ENCODE measurements around the gene FAM83E. TPM values are rescaled to one million over a fixed set of nuclear protein-coding genes. Genes with fewer than 3 reads are reported as not detected.

Gene FAM83E
- total and polyA plus RNA-seq, 10 of the 15 experiments (the other 5 are each of a cell fraction or from before 2014, with no cell fraction given) = 0.14 to 2.5 (median 0.33) TPM; not detected in 4

DNA sequence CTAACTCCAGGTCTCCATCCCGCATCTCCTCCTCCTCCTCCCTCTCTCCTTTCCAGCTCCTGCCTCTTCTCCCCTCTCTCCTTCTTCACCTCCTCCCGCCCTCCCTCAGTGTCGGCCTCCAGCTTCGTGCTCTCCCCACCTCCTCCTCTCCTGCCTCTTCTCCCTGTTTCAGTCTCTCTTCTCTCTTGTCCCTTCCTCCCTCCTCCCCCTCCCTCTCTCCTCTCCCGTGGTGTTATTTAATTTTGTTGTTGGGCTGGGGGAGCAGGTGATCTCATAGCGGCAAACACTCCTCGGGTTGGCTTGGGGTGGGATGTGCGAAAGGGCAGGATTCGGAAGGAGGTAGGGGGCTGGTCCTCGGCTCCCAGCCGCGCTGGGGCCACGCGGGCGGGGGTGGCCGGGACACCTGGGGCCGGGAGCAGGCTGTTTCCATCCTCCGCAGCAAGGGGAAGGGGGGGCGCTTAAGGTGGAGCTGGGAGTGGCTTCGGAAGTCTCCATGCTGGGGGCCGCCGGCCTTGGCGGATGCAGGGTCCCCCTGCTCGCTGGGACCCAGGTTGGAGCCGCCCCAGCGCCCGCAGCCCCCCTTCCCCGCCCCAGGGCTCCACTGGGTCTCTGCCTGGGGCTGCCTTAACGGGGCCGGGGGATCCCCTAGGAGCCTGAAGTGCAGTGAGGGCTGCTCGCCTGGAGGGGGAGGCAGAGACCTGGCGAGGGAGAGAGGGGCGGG is 31.3 kb upstream of the FAM83E start, which contains the start of gene CA11 (continued):
- no peak; the same call in 1 of the 2 replicates for TF ChIP-seq MTA2 (IDR thresholded peaks at IDR 0.05; ENCODE audit: low read depth)
- no peak for TF ChIP-seq ZNF217 (IDR thresholded peaks at IDR 0.05)
- no peak for TF ChIP-seq ZBED1 (IDR thresholded peaks at IDR 0.05; ENCODE audit: borderline replicate concordance)
- TF ChIP-seq, protein P1, sequence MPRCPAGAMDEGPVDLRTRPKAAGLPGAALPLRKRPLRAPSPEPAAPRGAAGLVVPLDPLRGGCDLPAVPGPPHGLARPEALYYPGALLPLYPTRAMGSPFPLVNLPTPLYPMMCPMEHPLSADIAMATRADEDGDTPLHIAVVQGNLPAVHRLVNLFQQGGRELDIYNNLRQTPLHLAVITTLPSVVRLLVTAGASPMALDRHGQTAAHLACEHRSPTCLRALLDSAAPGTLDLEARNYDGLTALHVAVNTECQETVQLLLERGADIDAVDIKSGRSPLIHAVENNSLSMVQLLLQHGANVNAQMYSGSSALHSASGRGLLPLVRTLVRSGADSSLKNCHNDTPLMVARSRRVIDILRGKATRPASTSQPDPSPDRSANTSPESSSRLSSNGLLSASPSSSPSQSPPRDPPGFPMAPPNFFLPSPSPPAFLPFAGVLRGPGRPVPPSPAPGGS (IDR thresholded peaks at IDR 0.05; ENCODE audit: borderline replicate concordance, insufficient read depth, low read depth, low read length, poor library complexity, severe bottlenecking) = no peak
- no peak for TF ChIP-seq HDAC2 (IDR thresholded peaks at IDR 0.05)
- TF ChIP-seq MEF2B (IDR thresholded peaks at IDR 0.05; ENCODE audit: partially characterized antibody, poor library complexity, severe bottlenecking) = peak; percentile 46
- TF ChIP-seq, protein P2, sequence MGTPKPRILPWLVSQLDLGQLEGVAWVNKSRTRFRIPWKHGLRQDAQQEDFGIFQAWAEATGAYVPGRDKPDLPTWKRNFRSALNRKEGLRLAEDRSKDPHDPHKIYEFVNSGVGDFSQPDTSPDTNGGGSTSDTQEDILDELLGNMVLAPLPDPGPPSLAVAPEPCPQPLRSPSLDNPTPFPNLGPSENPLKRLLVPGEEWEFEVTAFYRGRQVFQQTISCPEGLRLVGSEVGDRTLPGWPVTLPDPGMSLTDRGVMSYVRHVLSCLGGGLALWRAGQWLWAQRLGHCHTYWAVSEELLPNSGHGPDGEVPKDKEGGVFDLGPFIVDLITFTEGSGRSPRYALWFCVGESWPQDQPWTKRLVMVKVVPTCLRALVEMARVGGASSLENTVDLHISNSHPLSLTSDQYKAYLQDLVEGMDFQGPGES (IDR thresholded peaks at IDR 0.05) = no peak
- peak; percentile 38; the same call in 1 of the 2 replicates for TF ChIP-seq LARP7 (IDR thresholded peaks at IDR 0.05)

DNA sequence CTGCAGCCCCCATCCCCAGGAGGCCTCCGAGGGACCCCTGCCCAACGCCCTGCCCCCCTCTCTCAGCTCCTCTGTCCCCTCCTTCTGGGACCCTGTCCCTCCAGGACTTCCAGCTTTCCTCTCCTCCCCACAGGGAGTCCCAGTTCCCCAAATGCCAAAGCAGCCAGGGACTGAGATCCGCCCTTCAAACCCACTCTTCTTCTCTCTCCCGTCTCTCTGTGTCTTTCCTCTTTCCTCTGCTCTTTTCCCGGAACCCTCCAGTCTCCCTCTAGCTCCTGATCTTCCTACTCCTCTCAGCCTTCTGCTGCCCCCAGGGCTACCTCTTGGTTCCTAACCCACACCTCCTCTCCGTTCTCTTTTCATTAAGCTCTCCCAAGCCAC is 30.7 kb upstream of the FAM83E start:
- intact Hi-C loops (cut with micrococcal nuclease; ENCODE audit: unreplicated experiment) (loop anchor here (5.0 kb wide), 1 partner anchor 192 kb away; the partner anchor contains the start of gene HSD17B14), in situ Hi-C loops (cut with MboI) (loop anchor here (5.0 to 25.0 kb wide), 2 partner anchors 192 to 1242 kb away; partner anchors contain the start of genes AKT1S1, HSD17B14, IL4I1 and TBC1D17)
- POLR2A ChIA-PET = interaction anchor here (0.6 to 2.0 kb wide), 11 partner anchors 9 to 325 kb away, joined by 3 to 15 read pairs (median 4); partner anchors contain the start of genes PPP1R15A, RPL18 and SPHK2
- DNase-seq (ENCODE audit: low read depth, low spot score) = no peak
- H3K4me2 ChIP-seq (ENCODE audit: control insufficient read depth, insufficient read depth) = peak overlapping the region; percentile 97
- FAIRE-seq = no peak
- 0% methylated on average over 6 of the region's 6 CpGs for WGBS (ENCODE audit: insufficient coverage, insufficient replicate concordance, low lambda C conversion rate, missing lambda C conversion rate)
- H4K20me1 ChIP-seq (ENCODE audit: control insufficient read depth, insufficient read depth) = no peaks in the 10 kb centered on the region
- CTCF ChIA-PET = interaction anchor here (0.6 to 3.6 kb wide), 27 partner anchors 8 to 354 kb away, joined by 3 to 31 read pairs (median 4); partner anchors contain the start of genes GYS1, HSD17B14, RPL18 and RUVBL2
- SMC1A ChIA-PET (ENCODE audit: uncharacterized antibody, unreplicated experiment) = interaction anchor here (0.7 to 2.4 kb wide), 15 partner anchors 8 to 348 kb away, joined by 3 to 13 read pairs (median 4); partner anchors contain the start of genes DBP, GYS1 and RUVBL2
- H3K27ac ChIP-seq (ENCODE audit: control insufficient read depth, insufficient read depth) = peak overlapping the region; percentile 15; the same call in 1 of the 2 replicates
- H2AFZ ChIP-seq (ENCODE audit: control insufficient read depth, low read depth, low read length) = peak overlapping the region; percentile 88
- peak overlapping the region; percentile 91; the same call in 1 of the 2 replicates for H3K4me3 ChIP-seq
- H3K9me3 ChIP-seq (replicated peaks; ENCODE audit: control insufficient read depth, insufficient read depth, low read length) = no peaks in the 10 kb centered on the region
- H3K79me2 ChIP-seq (ENCODE audit: control insufficient read depth, insufficient read depth, low read length) = no peaks in the 10 kb centered on the region
- peak overlapping the region; percentile 37; the same call in 1 of the 2 replicates for H3K9ac ChIP-seq (ENCODE audit: control insufficient read depth, insufficient read depth, low read length)
- H3K27me3 ChIP-seq (replicated peaks in 1 of 2; ENCODE audit: control insufficient read depth in 2 of 2, insufficient read depth in 2 of 2, low read length in 1 of 2) = no peaks in the 10 kb centered on the region
- no peaks in the 10 kb centered on the region for H3K36me3 ChIP-seq (ENCODE audit: control insufficient read depth in 2 of 2, insufficient read depth in 2 of 2, low read length in 1 of 2)
- H3K4me1 ChIP-seq (ENCODE audit: control insufficient read depth, insufficient read depth, low read length) = peaks cover 20% of the 10 kb centered on the region
- ATAC-seq = no peak; the same call in 2 of the 3 replicates
- BruUV-seq (replicated peaks) = no TSS peak
- RAD21 ChIA-PET (ENCODE audit: unreplicated experiment) = interaction anchor here (0.6 to 2.1 kb wide), 26 partner anchors 12 to 487 kb away, joined by 3 to 18 read pairs (median 4); partner anchors contain the start of genes GYS1, HSD17B14, RPL18 and RUVBL2
- no peak for TF ChIP-seq MEF2A (IDR thresholded peaks at IDR 0.05; ENCODE audit: insufficient read depth, low read depth, low read length)
- TF ChIP-seq, protein P3, sequence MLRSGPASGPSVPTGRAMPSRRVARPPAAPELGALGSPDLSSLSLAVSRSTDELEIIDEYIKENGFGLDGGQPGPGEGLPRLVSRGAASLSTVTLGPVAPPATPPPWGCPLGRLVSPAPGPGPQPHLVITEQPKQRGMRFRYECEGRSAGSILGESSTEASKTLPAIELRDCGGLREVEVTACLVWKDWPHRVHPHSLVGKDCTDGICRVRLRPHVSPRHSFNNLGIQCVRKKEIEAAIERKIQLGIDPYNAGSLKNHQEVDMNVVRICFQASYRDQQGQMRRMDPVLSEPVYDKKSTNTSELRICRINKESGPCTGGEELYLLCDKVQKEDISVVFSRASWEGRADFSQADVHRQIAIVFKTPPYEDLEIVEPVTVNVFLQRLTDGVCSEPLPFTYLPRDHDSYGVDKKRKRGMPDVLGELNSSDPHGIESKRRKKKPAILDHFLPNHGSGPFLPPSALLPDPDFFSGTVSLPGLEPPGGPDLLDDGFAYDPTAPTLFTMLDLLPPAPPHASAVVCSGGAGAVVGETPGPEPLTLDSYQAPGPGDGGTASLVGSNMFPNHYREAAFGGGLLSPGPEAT (IDR thresholded peaks at IDR 0.05; ENCODE audit: low read depth) = no peak
- TF ChIP-seq, protein P4, sequence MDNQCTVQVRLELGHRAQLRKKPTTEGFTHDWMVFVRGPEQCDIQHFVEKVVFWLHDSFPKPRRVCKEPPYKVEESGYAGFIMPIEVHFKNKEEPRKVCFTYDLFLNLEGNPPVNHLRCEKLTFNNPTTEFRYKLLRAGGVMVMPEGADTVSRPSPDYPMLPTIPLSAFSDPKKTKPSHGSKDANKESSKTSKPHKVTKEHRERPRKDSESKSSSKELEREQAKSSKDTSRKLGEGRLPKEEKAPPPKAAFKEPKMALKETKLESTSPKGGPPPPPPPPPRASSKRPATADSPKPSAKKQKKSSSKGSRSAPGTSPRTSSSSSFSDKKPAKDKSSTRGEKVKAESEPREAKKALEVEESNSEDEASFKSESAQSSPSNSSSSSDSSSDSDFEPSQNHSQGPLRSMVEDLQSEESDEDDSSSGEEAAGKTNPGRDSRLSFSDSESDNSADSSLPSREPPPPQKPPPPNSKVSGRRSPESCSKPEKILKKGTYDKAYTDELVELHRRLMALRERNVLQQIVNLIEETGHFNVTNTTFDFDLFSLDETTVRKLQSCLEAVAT (IDR thresholded peaks at IDR 0.05) = 0 out of 2 replicates have a peak, but pooled peaks have one; percentile 8
- TF ChIP-seq NBN (IDR thresholded peaks at IDR 0.05) = no peak
- TF ChIP-seq POLR2AphosphoS5 (IDR thresholded peaks at IDR 0.05; ENCODE audit: low read length) = no peak
- no peak for TF ChIP-seq CREB1 (IDR thresholded peaks at IDR 0.05; ENCODE audit: low read depth)

Data from GM12878 (cell line).